ENCODE measurements around the gene DNAAF8.

DNAAF8 gene

GRCh38 chr16:4754865-4755264, 20.5 kb downstream of the DNAAF8 start:
- no peak overlapping the region for H3K4me3 ChIP-seq (replicated peaks; ENCODE audit: low read depth, low read length)
- no peak for TF ChIP-seq CTCF (IDR thresholded peaks at IDR 0.05; ENCODE audit: low read length, missing control alignments)
- no peak for DNase-seq (ENCODE audit: low read depth)

- no peak for TF ChIP-seq CTCF (IDR thresholded peaks at IDR 0.05; ENCODE audit: low read length, missing control alignments)
- DNase-seq (ENCODE audit: low read depth), result no peak
- H3K4me3 ChIP-seq (replicated peaks; ENCODE audit: low read depth, low read length), result no peak overlapping the region
Measured at GRCh38 chr16:4755687-4756086, 21.4 kb downstream of the DNAAF8 start.

GRCh38 chr16:4760221-4760910, 26.0 kb downstream of the DNAAF8 start:
- no peak for TF ChIP-seq CTCF (IDR thresholded peaks at IDR 0.05; ENCODE audit: low read length, missing control alignments)
- DNase-seq (ENCODE audit: low read depth), result no peak
- H3K4me3 ChIP-seq (replicated peaks; ENCODE audit: low read depth, low read length), result no peak overlapping the region

GRCh38 chr16:4762205-4762604, 27.9 kb downstream of the DNAAF8 start:
- H3K4me3 ChIP-seq (replicated peaks; ENCODE audit: low read depth, low read length), result no peak overlapping the region
- DNase-seq (ENCODE audit: low read depth), result no peak
- no peak for TF ChIP-seq CTCF (IDR thresholded peaks at IDR 0.05; ENCODE audit: low read length, missing control alignments)

- H3K4me3 ChIP-seq (replicated peaks; ENCODE audit: low read depth, low read length), result no peak overlapping the region
- no peak for DNase-seq (ENCODE audit: low read depth)
- TF ChIP-seq CTCF (IDR thresholded peaks at IDR 0.05; ENCODE audit: low read length, missing control alignments), result no peak
Measured at GRCh38 chr16:4763791-4764190, 29.5 kb downstream of the DNAAF8 start.

GRCh38 chr16:4765511-4766474, 31.5 kb downstream of the DNAAF8 start:
- no peak for TF ChIP-seq CTCF (IDR thresholded peaks at IDR 0.05; ENCODE audit: low read length, missing control alignments)
- peak overlapping the region; percentile 90 for H3K4me3 ChIP-seq (replicated peaks; ENCODE audit: low read depth, low read length)
- DNase-seq (ENCODE audit: low read depth), result no peak

Data from fibroblast of pulmonary artery (primary cell).